ENCODE measurements around the gene ALKBH5. TPM values are rescaled to one million over a fixed set of nuclear protein-coding genes. Genes with fewer than 3 reads are reported as not detected.

The ALKBH5 gene
- total and polyA plus RNA-seq, 2 experiments from 2014 or later = 32.2 to 117 TPM

- Mint-ChIP-seq H3K27me3 (ENCODE audit: insufficient read depth, low read depth, poor library complexity) (peaks cover 4% of the 10 kb centered on the region), H3K4me1 (peaks cover 18% of the 10 kb centered on the region), H3K27ac (no peak overlapping the region), H3K36me3 (ENCODE audit: low read depth) (peaks cover 56% of the 10 kb centered on the region), H3K9me3 (no peaks in the 10 kb centered on the region), H3K4me3 (no peak overlapping the region)
- Histone ChIP-seq H4K20me1 (replicated peaks; ENCODE audit: insufficient read depth) (peaks cover 78% of the 10 kb centered on the region), H3K4me1 (ENCODE audit: insufficient read depth) (peaks cover 12% of the 10 kb centered on the region; the same call in 1 of the 2 replicates), H3K79me2 (replicated peaks; ENCODE audit: insufficient read depth) (peaks cover 100% of the 10 kb centered on the region), H3K4me3 (no peak overlapping the region), H2AFZ (no peak overlapping the region), H3K27ac (ENCODE audit: low read depth) (no peak overlapping the region), H3F3A (replicated peaks; ENCODE audit: low read depth) (0 out of 2 replicates have a peak, but pooled peaks cover 13% of the 10 kb centered on the region), H3K36me3 (ENCODE audit: insufficient read depth) (peaks cover 12% of the 10 kb centered on the region), H3K4me2 (no peak overlapping the region), H3K9me2 (ENCODE audit: insufficient read depth) (no peaks in the 10 kb centered on the region), H3K27me3 (ENCODE audit: insufficient read depth) (no peaks in the 10 kb centered on the region)
- ATAC-seq (peak; percentile 90), DNase-seq (ENCODE audit: low spot score) (peak; percentile 55)
- TF ChIP-seq CTCF (conservative IDR thresholded peaks at IDR 0.05; ENCODE audit: low read depth in 2 of 2) (peak; percentile 46 to 47), REST (IDR thresholded peaks at IDR 0.05; ENCODE audit: unreplicated experiment) (no peak)
Measured at GRCh38 chr17:18191967-18192366, 8.3 kb downstream of the ALKBH5 start.

- Histone ChIP-seq H3K4me3 (no peak overlapping the region), H3K9me2 (ENCODE audit: insufficient read depth) (no peaks in the 10 kb centered on the region), H3K79me2 (replicated peaks; ENCODE audit: insufficient read depth) (peaks cover 100% of the 10 kb centered on the region), H3K4me2 (no peak overlapping the region), H2AFZ (no peak overlapping the region), H4K20me1 (replicated peaks; ENCODE audit: insufficient read depth) (peaks cover 64% of the 10 kb centered on the region), H3F3A (replicated peaks; ENCODE audit: low read depth) (0 out of 2 replicates have a peak, but pooled peaks cover 7% of the 10 kb centered on the region), H3K27me3 (ENCODE audit: insufficient read depth) (no peaks in the 10 kb centered on the region), H3K27ac (ENCODE audit: low read depth) (no peak overlapping the region), H3K36me3 (ENCODE audit: insufficient read depth) (peaks cover 12% of the 10 kb centered on the region), H3K4me1 (ENCODE audit: insufficient read depth) (0 out of 2 replicates have a peak, but pooled peaks cover 6% of the 10 kb centered on the region)
- Mint-ChIP-seq H3K4me3 (no peak overlapping the region), H3K36me3 (ENCODE audit: low read depth) (peaks cover 51% of the 10 kb centered on the region), H3K9me3 (no peaks in the 10 kb centered on the region), H3K27me3 (ENCODE audit: insufficient read depth, low read depth, poor library complexity) (peaks cover 2% of the 10 kb centered on the region), H3K4me1 (peaks cover 5% of the 10 kb centered on the region; the same call in 1 of the 3 replicates), H3K27ac (no peak overlapping the region; the same call in 1 of the 2 replicates)
- no peak for DNase-seq (ENCODE audit: low spot score)
- ATAC-seq = no peak
- TF ChIP-seq ETS1 (IDR thresholded peaks at IDR 0.05) (no peak), EZH2phosphoT487 (IDR thresholded peaks at IDR 0.05; ENCODE audit: unreplicated experiment) (no peak), NANOG (IDR thresholded peaks at IDR 0.05; ENCODE audit: borderline replicate concordance) (no peak), ZNF462 (CRISPR knock-in tag; IDR thresholded peaks at IDR 0.05) (no peak)
Measured at GRCh38 chr17:18194394-18194793, 10.8 kb downstream of the ALKBH5 start.

All from GM23338 (cell line).